ENCODE data around the gene RAB38. TPM values are rescaled to one million over a fixed set of nuclear protein-coding genes. Genes with fewer than 3 reads are reported as not detected.

The RAB38 gene
- total and polyA plus RNA-seq, 7 donors: 0.92 to 1.7 (median 1.2) TPM; not detected in 1

- Histone ChIP-seq H3K9me3 (no peaks in the 10 kb centered on the region), H3K27ac (no peak overlapping the region), H3K4me1 (peaks cover 0 to 4% (median 0%) of the 10 kb centered on the region in 4 donors), H3K4me3 (no peak overlapping the region), H3K36me3 (no peaks in the 10 kb centered on the region), H3K27me3 (no peaks in the 10 kb centered on the region)
- DNase-seq: no peak
- TF ChIP-seq CTCF (IDR thresholded peaks at IDR 0.05) (no peak), EP300 (IDR thresholded peaks at IDR 0.05) (no peak), POLR2A (IDR thresholded peaks at IDR 0.05) (no peak), POLR2AphosphoS5 (IDR thresholded peaks at IDR 0.05) (no peak)
- intact Hi-C loops (cut with DNase I): no loop called here
- WGBS, 2 donors: 0% methylated on average over 1 of the region's 1 CpG
These were observed 31.5 kb upstream of the RAB38 start for GRCh38 chr11:88206751-88207150.

- Histone ChIP-seq H3K27me3 (no peaks in the 10 kb centered on the region), H3K4me1 (peaks cover 0 to 4% (median 0%) of the 10 kb centered on the region in 4 donors), H3K27ac (no peak overlapping the region), H3K9me3 (no peaks in the 10 kb centered on the region), H3K36me3 (no peaks in the 10 kb centered on the region), H3K4me3 (no peak overlapping the region)
- WGBS, 2 donors: 95 to 96% methylated on average over 3 of the region's 3 CpGs
- no peak for DNase-seq
- no peak for TF ChIP-seq CTCF (IDR thresholded peaks at IDR 0.05)
- TF ChIP-seq POLR2AphosphoS5 (IDR thresholded peaks at IDR 0.05): peak; percentile 62 to 94 (median 82)
- peak in 2 of 4 donors; percentile 28 to 48 for TF ChIP-seq EP300 (IDR thresholded peaks at IDR 0.05)
- TF ChIP-seq POLR2A (IDR thresholded peaks at IDR 0.05): no peak
- intact Hi-C loops (cut with DNase I): no loop called here
These were observed 29.1 kb upstream of the RAB38 start for GRCh38 chr11:88204353-88204752.

GRCh38 chr11:88203604-88204003 is 28.4 kb upstream of the RAB38 start:
- intact Hi-C loops (cut with DNase I): no loop called here

GRCh38 chr11:88202498-88202897 is 27.3 kb upstream of the RAB38 start:
- no peak for TF ChIP-seq CTCF (IDR thresholded peaks at IDR 0.05)
- no peak for TF ChIP-seq POLR2A (IDR thresholded peaks at IDR 0.05)
- TF ChIP-seq EP300 (IDR thresholded peaks at IDR 0.05): no peak
- TF ChIP-seq POLR2AphosphoS5 (IDR thresholded peaks at IDR 0.05): no peak
- no peaks in the 10 kb centered on the region for H3K36me3 ChIP-seq
- no peak overlapping the region for H3K27ac ChIP-seq
- no peak overlapping the region for H3K4me3 ChIP-seq
- no peaks in the 10 kb centered on the region for H3K27me3 ChIP-seq
- no peak for DNase-seq
- intact Hi-C loops (cut with DNase I): no loop called here
- H3K4me1 ChIP-seq: peaks cover 0 to 4% (median 0%) of the 10 kb centered on the region in 4 donors
- 64 to 83% methylated on average over 1 of the region's 1 CpG for WGBS, 2 donors
- H3K9me3 ChIP-seq: no peaks in the 10 kb centered on the region

More at GRCh38 chr11:88203604-88204003, 28.4 kb upstream of the RAB38 start:
- no peak for TF ChIP-seq CTCF (IDR thresholded peaks at IDR 0.05)
- TF ChIP-seq POLR2AphosphoS5 (IDR thresholded peaks at IDR 0.05): no peak
- Histone ChIP-seq H3K36me3 (no peaks in the 10 kb centered on the region), H3K27ac (no peak overlapping the region), H3K27me3 (no peaks in the 10 kb centered on the region), H3K4me1 (peaks cover 0 to 4% (median 0%) of the 10 kb centered on the region in 4 donors), H3K4me3 (no peak overlapping the region), H3K9me3 (no peaks in the 10 kb centered on the region)
- WGBS, 2 donors: 95 to 98% methylated on average over 2 of the region's 2 CpGs
- DNase-seq: no peak

- Histone ChIP-seq H3K36me3 (no peaks in the 10 kb centered on the region), H3K27me3 (no peaks in the 10 kb centered on the region), H3K4me3 (no peak overlapping the region), H3K9me3 (peaks cover 0 to 8% (median 2%) of the 10 kb centered on the region in 4 donors), H3K4me1 (no peaks in the 10 kb centered on the region), H3K27ac (no peak overlapping the region)
- intact Hi-C loops (cut with DNase I): no loop called here
- no peak for TF ChIP-seq EP300 (IDR thresholded peaks at IDR 0.05)
- DNase-seq: no peak
These were observed 21.1 kb upstream of the RAB38 start for GRCh38 chr11:88196393-88196792.
